CD4-positive, alpha-beta memory T cell (primary cell): ENCODE measurements around the gene LPP. TPM values are rescaled to one million over a fixed set of nuclear protein-coding genes. Genes with fewer than 3 reads are reported as not detected.

Experiments
- CTCF ChIA-PET: fragments of 350-600 bp; sonication (Branson Sonifier 250); formaldehyde crosslinking; loops from one replicate; lab custom pipeline; 2021; ENCODE audit warnings: inconsistent platforms; ENCODE audit not compliant: partially characterized antibody; lab: Charles Lee
- POLR2A ChIA-PET: fragments of 350-600 bp; sonication (Branson Sonifier 250); formaldehyde crosslinking; loops from one replicate; lab custom pipeline; 2021; ENCODE audit not compliant: partially characterized antibody; lab: Charles Lee
- DNase-seq, 5 donors: peaks; one replicate each; pipeline versions ENCODE4 v3.0.0 to v3.0.0-alpha.2; 2020 to 2022; ENCODE audit warnings: mixed read lengths in 1 of 5
- H3K27ac ChIP-seq: one replicate; pipeline ENCODE4 v1.7.0; 2013; ENCODE audit warnings: low read depth, low read length
- H3K27me3 ChIP-seq: 2 replicates; pipeline ENCODE4 v1.7.0; 2013; ENCODE audit warnings: mild to moderate bottlenecking, low read length, moderate library complexity; ENCODE audit not compliant: insufficient read depth
- H3K36me3 ChIP-seq: 2 replicates; pipeline ENCODE4 v1.7.0; 2013; ENCODE audit warnings: mild to moderate bottlenecking, low read length, moderate library complexity; ENCODE audit not compliant: insufficient read depth
- H3K4me1 ChIP-seq: 2 replicates; pipeline ENCODE4 v1.7.0; 2013; ENCODE audit warnings: mild to moderate bottlenecking, low read length, moderate library complexity; ENCODE audit not compliant: insufficient read depth
- H3K4me3 ChIP-seq, 2 donors: one replicate each; pipeline ENCODE4 v1.7.0; 2013; ENCODE audit warnings: low read length in 2 of 2, mild to moderate bottlenecking in 1 of 2
- H3K9me3 ChIP-seq, 2 donors: one replicate each; pipeline ENCODE4 v1.7.0; 2013; ENCODE audit warnings: low read length in 2 of 2, control low read depth in 1 of 2; ENCODE audit not compliant: control insufficient read depth in 1 of 2
- H3K27ac Mint-ChIP-seq, 7 donors: one replicate each; pipeline ENCODE4 v1.8.0; 2020 to 2021; ENCODE audit warnings: mixed read lengths in 7 of 7, mild to moderate bottlenecking in 6 of 7, inconsistent platforms in 3 of 7, moderate library complexity in 3 of 7
- H3K27me3 Mint-ChIP-seq, 2 donors: one replicate each; pipeline ENCODE4 v1.8.0; 2020 to 2021; ENCODE audit warnings: mixed read lengths in 2 of 2
- H3K36me3 Mint-ChIP-seq, 2 donors: one replicate each; pipeline ENCODE4 v1.8.0; 2020 to 2021; ENCODE audit warnings: mixed read lengths in 2 of 2, inconsistent platforms in 1 of 2, mild to moderate bottlenecking in 1 of 2
- H3K4me1 Mint-ChIP-seq, 4 donors: one replicate each; pipeline ENCODE4 v1.8.0; 2020 to 2021; ENCODE audit warnings: mixed read lengths in 4 of 4, mild to moderate bottlenecking in 1 of 4
- H3K4me3 Mint-ChIP-seq, 8 donors: one replicate each; pipeline ENCODE4 v1.8.0; 2020 to 2021; ENCODE audit warnings: mixed read lengths in 8 of 8, mild to moderate bottlenecking in 7 of 8, moderate library complexity in 6 of 8, inconsistent platforms in 3 of 8
- H3K9me3 Mint-ChIP-seq, 8 donors: one replicate each; pipeline ENCODE4 v1.8.0; 2020 to 2021; ENCODE audit warnings: mixed read lengths in 8 of 8, mild to moderate bottlenecking in 5 of 8, inconsistent platforms in 3 of 8, moderate library complexity in 1 of 8
- intact Hi-C: fragments of 100-400 bp; cut with micrococcal nuclease; formaldehyde crosslinking; loops from one replicate; pipeline ENCODE4 v1.15.1; 2023
- polyA plus RNA-seq, 2 donors: library from polyadenylated mRNA; unstranded; fragments of 300-500 nt; fragmentation: Illumina TruSeq; gene quantifications; one replicate each; pipeline ENCODE4 v1.2.3, GENCODE V29; 2021
- total RNA-seq, 2 experiments: library from RNA; stranded (reverse); gene quantifications; one replicate each; pipeline ENCODE4 v1.2.3, GENCODE V29; 2021

The LPP gene
- total and polyA plus RNA-seq, 4 experiments from 2014 or later = 10.4 to 27.2 (median 24.7) TPM

GRCh38 chr3:188254520-188255070 is 100.6 kb downstream of the LPP start:
- intact Hi-C loops = loop anchor here (10.0 kb wide), 1 partner anchor 280 kb away; no protein-coding TSS in a partner anchor
- H3K4me3 ChIP-seq = no peak overlapping the region
- H3K27ac ChIP-seq = no peak overlapping the region
- peaks cover 0 to 6% (median 0%) of the 10 kb centered on the region in 8 donors for H3K9me3 Mint-ChIP-seq
- DNase-seq = no peak
- POLR2A ChIA-PET = no interaction called here
- no peaks in the 10 kb centered on the region for H3K4me1 ChIP-seq
- peaks cover 11 to 32% (median 14%) of the 10 kb centered on the region in 4 donors for H3K4me1 Mint-ChIP-seq
- H3K36me3 ChIP-seq = no peaks in the 10 kb centered on the region
- H3K27me3 Mint-ChIP-seq = no peaks in the 10 kb centered on the region
- CTCF ChIA-PET = interaction anchor here (1.0 to 1.4 kb wide), 2 partner anchors 11 to 509 kb away, joined by 4 read pairs; partner anchors contain the start of gene BCL6
- H3K9me3 ChIP-seq = no peaks in the 10 kb centered on the region
- H3K36me3 Mint-ChIP-seq = peaks cover 16 to 53% of the 10 kb centered on the region in 2 donors
- no peak overlapping the region for H3K4me3 Mint-ChIP-seq
- H3K27me3 ChIP-seq = no peaks in the 10 kb centered on the region
- H3K27ac Mint-ChIP-seq = no peak overlapping the region

- Mint-ChIP-seq H3K27ac (no peak overlapping the region), H3K9me3 (peaks cover 0 to 6% (median 0%) of the 10 kb centered on the region in 8 donors), H3K4me3 (no peak overlapping the region), H3K27me3 (no peaks in the 10 kb centered on the region), H3K4me1 (peaks cover 11 to 29% (median 14%) of the 10 kb centered on the region in 4 donors), H3K36me3 (peaks cover 17 to 53% of the 10 kb centered on the region in 2 donors)
- H3K36me3 ChIP-seq = no peaks in the 10 kb centered on the region
- POLR2A ChIA-PET = no interaction called here
- CTCF ChIA-PET = interaction anchor here (1.0 kb wide), 1 partner anchor 10 kb away, joined by 4 read pairs; no protein-coding TSS in a partner anchor
- H3K4me1 ChIP-seq = no peaks in the 10 kb centered on the region
- intact Hi-C loops = loop anchor here (10.0 kb wide), 1 partner anchor 280 kb away; no protein-coding TSS in a partner anchor
- H3K4me3 ChIP-seq = no peak overlapping the region
- no peak for DNase-seq
- no peaks in the 10 kb centered on the region for H3K9me3 ChIP-seq
- no peak overlapping the region for H3K27ac ChIP-seq
- H3K27me3 ChIP-seq = no peaks in the 10 kb centered on the region
Observed at GRCh38 chr3:188255190-188255589, 101.2 kb downstream of the LPP start.

GRCh38 chr3:188256758-188257157 is 102.8 kb downstream of the LPP start:
- no peak for DNase-seq
- no peaks in the 10 kb centered on the region for H3K36me3 ChIP-seq
- Mint-ChIP-seq H3K27me3 (no peaks in the 10 kb centered on the region), H3K27ac (peak overlapping the region in 1 of 7 donors; percentile 32), H3K4me1 (peaks cover 11 to 27% (median 13%) of the 10 kb centered on the region in 4 donors), H3K4me3 (no peak overlapping the region), H3K9me3 (peaks cover 0 to 6% (median 0%) of the 10 kb centered on the region in 8 donors), H3K36me3 (peaks cover 19 to 45% of the 10 kb centered on the region in 2 donors)
- no peak overlapping the region for H3K4me3 ChIP-seq
- no peaks in the 10 kb centered on the region for H3K27me3 ChIP-seq
- no peaks in the 10 kb centered on the region for H3K4me1 ChIP-seq
- ChIA-PET POLR2A (no interaction called here), CTCF (no interaction called here)
- no peaks in the 10 kb centered on the region for H3K9me3 ChIP-seq
- intact Hi-C loops = loop anchor here (10.0 kb wide), 1 partner anchor 282 kb away; no protein-coding TSS in a partner anchor
- no peak overlapping the region for H3K27ac ChIP-seq

- intact Hi-C loops = loop anchor here (10.0 kb wide), 1 partner anchor 283 kb away; no protein-coding TSS in a partner anchor
Observed at GRCh38 chr3:188257384-188258026, 103.5 kb downstream of the LPP start.

GRCh38 chr3:188259191-188259590 is 105.2 kb downstream of the LPP start:
- Mint-ChIP-seq H3K9me3 (no peaks in the 10 kb centered on the region), H3K27ac (peak overlapping the region in 1 of 7 donors; percentile 54), H3K4me1 (peaks cover 5 to 16% (median 6%) of the 10 kb centered on the region in 4 donors), H3K4me3 (no peak overlapping the region), H3K27me3 (no peaks in the 10 kb centered on the region), H3K36me3 (peaks cover 13 to 37% of the 10 kb centered on the region in 2 donors)
- intact Hi-C loops = loop anchor here (10.0 kb wide), 1 partner anchor 284 kb away; no protein-coding TSS in a partner anchor
- CTCF ChIA-PET = no interaction called here
- Histone ChIP-seq H3K4me1 (no peaks in the 10 kb centered on the region), H3K36me3 (no peaks in the 10 kb centered on the region), H3K9me3 (no peaks in the 10 kb centered on the region), H3K27me3 (no peaks in the 10 kb centered on the region), H3K27ac (no peak overlapping the region), H3K4me3 (no peak overlapping the region)
- no peak for DNase-seq
- POLR2A ChIA-PET = no interaction called here

More at GRCh38 chr3:188257384-188258026, 103.5 kb downstream of the LPP start:
- Mint-ChIP-seq H3K9me3 (no peaks in the 10 kb centered on the region), H3K27me3 (no peaks in the 10 kb centered on the region), H3K4me3 (no peak overlapping the region), H3K36me3 (peaks cover 20 to 43% of the 10 kb centered on the region in 2 donors), H3K4me1 (peaks cover 9 to 27% (median 14%) of the 10 kb centered on the region in 4 donors), H3K27ac (peak overlapping the region in 1 of 7 donors; percentile 32)
- POLR2A ChIA-PET = interaction anchor here (0.5 kb wide), 1 partner anchor 1053 kb away, joined by 3 read pairs; no protein-coding TSS in a partner anchor
- no peak overlapping the region for H3K4me3 ChIP-seq
- H3K27ac ChIP-seq = no peak overlapping the region
- DNase-seq = no peak
- H3K27me3 ChIP-seq = no peaks in the 10 kb centered on the region
- H3K36me3 ChIP-seq = no peaks in the 10 kb centered on the region
- CTCF ChIA-PET = no interaction called here
- H3K4me1 ChIP-seq = no peaks in the 10 kb centered on the region
- H3K9me3 ChIP-seq = no peaks in the 10 kb centered on the region

GRCh38 chr3:188259596-188259995 is 105.6 kb downstream of the LPP start:
- Mint-ChIP-seq H3K36me3 (peaks cover 13 to 35% of the 10 kb centered on the region in 2 donors), H3K27me3 (no peaks in the 10 kb centered on the region), H3K4me1 (peaks cover 4 to 12% (median 6%) of the 10 kb centered on the region in 4 donors), H3K27ac (no peak overlapping the region), H3K4me3 (no peak overlapping the region), H3K9me3 (no peaks in the 10 kb centered on the region)
- ChIA-PET POLR2A (no interaction called here), CTCF (no interaction called here)
- intact Hi-C loops = loop anchor here (10.0 kb wide), 1 partner anchor 285 kb away; no protein-coding TSS in a partner anchor
- DNase-seq = no peak
- H3K27me3 ChIP-seq = no peaks in the 10 kb centered on the region
- H3K4me3 ChIP-seq = no peak overlapping the region
- no peaks in the 10 kb centered on the region for H3K4me1 ChIP-seq
- H3K36me3 ChIP-seq = no peaks in the 10 kb centered on the region
- H3K27ac ChIP-seq = no peak overlapping the region
- H3K9me3 ChIP-seq = no peaks in the 10 kb centered on the region

- DNase-seq = no peak
- H3K9me3 Mint-ChIP-seq = no peaks in the 10 kb centered on the region
- H3K27ac ChIP-seq = no peak overlapping the region
- H3K36me3 Mint-ChIP-seq = peaks cover 13 to 23% of the 10 kb centered on the region in 2 donors
- CTCF ChIA-PET = interaction anchor here (1.2 kb wide), 1 partner anchor 523 kb away, joined by 3 read pairs; no protein-coding TSS in a partner anchor
- no peaks in the 10 kb centered on the region for H3K27me3 Mint-ChIP-seq
- no peaks in the 10 kb centered on the region for H3K4me1 ChIP-seq
- no peak overlapping the region for H3K4me3 ChIP-seq
- peaks cover 4 to 12% (median 6%) of the 10 kb centered on the region in 4 donors for H3K4me1 Mint-ChIP-seq
- no peaks in the 10 kb centered on the region for H3K27me3 ChIP-seq
- intact Hi-C loops = no loop called here
- H3K36me3 ChIP-seq = no peaks in the 10 kb centered on the region
- H3K4me3 Mint-ChIP-seq = no peak overlapping the region
- POLR2A ChIA-PET = no interaction called here
- no peaks in the 10 kb centered on the region for H3K9me3 ChIP-seq
- H3K27ac Mint-ChIP-seq = no peak overlapping the region
Observed at GRCh38 chr3:188261011-188261410, 107.1 kb downstream of the LPP start.
